Vagina (tissue), 2 donors: ENCODE results near the gene NCKAP1. TPM values are rescaled to one million over a fixed set of nuclear protein-coding genes. Genes with fewer than 3 reads are reported as not detected.

Experiments used
- DNase-seq, 2 donors: peaks; one replicate each; pipeline ENCODE4 v3.0.0-alpha.2; 2017; ENCODE audit errors: extremely low spot score in 2 of 2
- H3K27ac ChIP-seq: fragments of 200-600 bp; sonication (generic); one replicate; pipeline ENCODE4 v1.5.1; 2019
- H3K27me3 ChIP-seq: fragments of 200-600 bp; sonication (generic); one replicate; pipeline ENCODE4 v1.5.1; 2019
- H3K36me3 ChIP-seq, 2 donors: fragments of 200-600 bp; sonication (generic); one replicate each; pipeline ENCODE4 v1.5.1; 2017 to 2019
- H3K4me1 ChIP-seq: fragments of 200-600 bp; sonication (generic); one replicate; pipeline ENCODE4 v1.5.1; 2019
- H3K4me3 ChIP-seq, 2 donors: fragments of 200-600 bp; sonication (generic); 1 replicate in 1 of 2; 2 replicates in 1 of 2; pipeline ENCODE4 v1.5.1; 2016 to 2019
- H3K9me3 ChIP-seq: fragments of 200-600 bp; sonication (generic); one replicate; pipeline ENCODE4 v1.5.1; 2019
- CTCF ChIP-seq, 3 experiments: fragments of 450-650 bp in 2 of 3; fragments of 200-600 bp in 1 of 3; sonication (generic) in 1 of 3; IDR thresholded peaks; one replicate each; pipeline ENCODE4 v1.5.1; 2017 to 2019; ENCODE audit warnings: antibody characterized with exemption in 3 of 3, mild to moderate bottlenecking in 2 of 3, moderate library complexity in 2 of 3
- POLR2A ChIP-seq, 2 donors: fragments of 450-650 bp; IDR thresholded peaks; one replicate each; pipeline ENCODE4 v1.6.1; 2017; ENCODE audit warnings: antibody characterized with exemption in 2 of 2, mild to moderate bottlenecking in 2 of 2, moderate library complexity in 2 of 2
- POLR2AphosphoS5 ChIP-seq, 2 donors: sonication (generic); formaldehyde crosslinking; IDR thresholded peaks; one replicate each; pipeline ENCODE4 v1.9.0; 2017; ENCODE audit warnings: antibody characterized with exemption in 2 of 2, mild to moderate bottlenecking in 2 of 2, low read depth in 1 of 2; ENCODE audit not compliant: insufficient read depth in 1 of 2
- intact Hi-C: fragments of 100-400 bp; cut with DNase I; formaldehyde crosslinking; loops from one replicate; pipeline ENCODE4 v1.15.1; 2023
- total RNA-seq: library from RNA; depleted of rRNA; stranded (reverse); fragments of >200 nt; gene quantifications from one replicate; pipeline ENCODE4 v1.2.3, GENCODE V29; 2016

NCKAP1 gene
- total RNA-seq, 1 donor from 2014 or later: 135 TPM

- no peak for DNase-seq
- intact Hi-C loops: no loop called here
- Histone ChIP-seq H3K4me1 (no peaks in the 10 kb centered on the region), H3K27me3 (no peaks in the 10 kb centered on the region), H3K27ac (no peak overlapping the region), H3K9me3 (no peaks in the 10 kb centered on the region), H3K36me3 (peaks cover 0 to 19% of the 10 kb centered on the region in 2 donors), H3K4me3 (no peak overlapping the region)
- TF ChIP-seq POLR2A (IDR thresholded peaks at IDR 0.05) (no peak), POLR2AphosphoS5 (IDR thresholded peaks at IDR 0.05; ENCODE audit: insufficient read depth in 1 of 2, low read depth in 1 of 2) (no peak), CTCF (IDR thresholded peaks at IDR 0.05) (no peak)
Observed at GRCh38 chr2:182915369-182916326, 122.6 kb downstream of the NCKAP1 start.

- intact Hi-C loops: no loop called here
- Histone ChIP-seq H3K36me3 (peaks cover 0 to 27% of the 10 kb centered on the region in 2 donors), H3K27me3 (no peaks in the 10 kb centered on the region), H3K4me3 (no peak overlapping the region), H3K4me1 (no peaks in the 10 kb centered on the region), H3K9me3 (no peaks in the 10 kb centered on the region), H3K27ac (no peak overlapping the region)
- no peak for DNase-seq
- TF ChIP-seq POLR2AphosphoS5 (IDR thresholded peaks at IDR 0.05; ENCODE audit: insufficient read depth in 1 of 2, low read depth in 1 of 2) (no peak), POLR2A (IDR thresholded peaks at IDR 0.05) (no peak), CTCF (IDR thresholded peaks at IDR 0.05) (no peak)
Observed at GRCh38 chr2:182914852-182915251, 123.4 kb downstream of the NCKAP1 start.

GRCh38 chr2:182913064-182913463, 125.2 kb downstream of the NCKAP1 start:
- no peak for DNase-seq

GRCh38 chr2:182912518-182912915, 125.7 kb downstream of the NCKAP1 start:
- no peak for DNase-seq
- no peak overlapping the region for H3K4me3 ChIP-seq
- no peaks in the 10 kb centered on the region for H3K4me1 ChIP-seq
- H3K9me3 ChIP-seq: no peaks in the 10 kb centered on the region
- intact Hi-C loops: no loop called here
- no peak overlapping the region for H3K27ac ChIP-seq
- TF ChIP-seq CTCF (IDR thresholded peaks at IDR 0.05): no peak
- no peak for TF ChIP-seq POLR2AphosphoS5 (IDR thresholded peaks at IDR 0.05; ENCODE audit: insufficient read depth in 1 of 2, low read depth in 1 of 2)
- no peak for TF ChIP-seq POLR2A (IDR thresholded peaks at IDR 0.05)
- peaks cover 0 to 27% of the 10 kb centered on the region in 2 donors for H3K36me3 ChIP-seq
- H3K27me3 ChIP-seq: no peaks in the 10 kb centered on the region

More at GRCh38 chr2:182913064-182913463, 125.2 kb downstream of the NCKAP1 start:
- Histone ChIP-seq H3K36me3 (peaks cover 0 to 27% of the 10 kb centered on the region in 2 donors), H3K9me3 (no peaks in the 10 kb centered on the region), H3K27me3 (no peaks in the 10 kb centered on the region), H3K4me3 (no peak overlapping the region), H3K27ac (no peak overlapping the region), H3K4me1 (no peaks in the 10 kb centered on the region)
- intact Hi-C loops: no loop called here
- TF ChIP-seq POLR2AphosphoS5 (IDR thresholded peaks at IDR 0.05; ENCODE audit: insufficient read depth in 1 of 2, low read depth in 1 of 2) (no peak), POLR2A (IDR thresholded peaks at IDR 0.05) (no peak), CTCF (IDR thresholded peaks at IDR 0.05) (no peak)
